ENCODE data around the gene CHST15.

- TF ChIP-seq CTCF (IDR thresholded peaks at IDR 0.05; ENCODE audit: borderline replicate concordance, extremely low read depth, low read length, poor library complexity, severe bottlenecking) (no peak), EZH2 (IDR thresholded peaks at IDR 0.05; ENCODE audit: borderline replicate concordance, low read depth, low read length, severe bottlenecking) (no peak)
Measured at GRCh38 chr10:123996302-123996701, 97.1 kb downstream of the CHST15 start.
